ENCODE measurements around the gene SFXN1. TPM values are rescaled to one million over a fixed set of nuclear protein-coding genes. Genes with fewer than 3 reads are reported as not detected.

The SFXN1 gene
- total and polyA plus RNA-seq, 4 donors, result 47.3 to 241 (median 53.7) TPM

DNA sequence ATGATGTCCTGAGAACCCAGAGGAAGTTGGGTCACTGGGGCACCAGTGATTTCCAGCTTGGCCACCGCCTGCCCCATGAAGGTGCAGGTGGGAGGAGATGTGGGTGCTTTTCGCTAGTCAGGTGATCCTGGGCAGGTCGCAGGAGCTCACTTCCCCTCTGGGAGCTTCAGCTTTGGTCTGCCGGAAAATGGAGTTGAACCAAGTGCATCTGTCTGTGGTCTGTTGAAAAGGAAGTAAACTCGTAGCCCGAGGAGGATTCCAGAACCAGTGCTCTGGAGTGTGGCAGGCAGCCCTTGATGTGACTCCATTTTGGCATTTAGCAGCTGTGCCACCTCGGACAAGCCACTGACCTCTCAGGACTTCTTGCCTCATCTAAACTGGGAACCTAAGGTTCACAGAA is 97.7 kb downstream of the SFXN1 start:
- Histone ChIP-seq H3K9me3 (ENCODE audit: control insufficient read depth in 4 of 4, low read length in 3 of 4) (peaks cover 0 to 2% (median 0%) of the 10 kb centered on the region in 4 donors), H3K36me3 (ENCODE audit: control insufficient read depth in 4 of 4, insufficient read depth in 3 of 4, low read depth in 1 of 4, low read length in 3 of 4) (no peaks in the 10 kb centered on the region), H3K27ac (ENCODE audit: low read depth in 1 of 2, low read length in 2 of 2) (no peak overlapping the region), H3K27me3 (ENCODE audit: control insufficient read depth in 4 of 4, insufficient read depth in 4 of 4, low read length in 3 of 4) (peaks cover 0 to 8% (median 0%) of the 10 kb centered on the region in 4 donors), H3K4me1 (ENCODE audit: control insufficient read depth in 4 of 4, insufficient read depth in 4 of 4, low read length in 3 of 4) (no peaks in the 10 kb centered on the region), H3K9ac (ENCODE audit: low read depth in 1 of 2, low read length in 2 of 2) (no peak overlapping the region), H3K4me3 (ENCODE audit: low read depth in 1 of 3, low read length in 3 of 3) (no peak overlapping the region)
- TF ChIP-seq RAD21 (IDR thresholded peaks at IDR 0.05) (no peak), NR2F2 (IDR thresholded peaks at IDR 0.05) (no peak), FOXA2 (IDR thresholded peaks at IDR 0.05) (no peak), GABPA (IDR thresholded peaks at IDR 0.05 in 1 of 2, conservative IDR thresholded peaks at IDR 0.05 in 1 of 2) (no peak), EGR1 (IDR thresholded peaks at IDR 0.05; ENCODE audit: low read depth in 2 of 2) (no peak), RXRA (IDR thresholded peaks at IDR 0.05) (no peak), FOXA1 (IDR thresholded peaks at IDR 0.05) (no peak), YY1 (IDR thresholded peaks at IDR 0.05) (no peak)
- TF ChIP-seq, protein P1, sequence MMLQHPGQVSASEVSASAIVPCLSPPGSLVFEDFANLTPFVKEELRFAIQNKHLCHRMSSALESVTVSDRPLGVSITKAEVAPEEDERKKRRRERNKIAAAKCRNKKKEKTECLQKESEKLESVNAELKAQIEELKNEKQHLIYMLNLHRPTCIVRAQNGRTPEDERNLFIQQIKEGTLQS (IDR thresholded peaks at IDR 0.05), result no peak
- TF ChIP-seq, protein P2, sequence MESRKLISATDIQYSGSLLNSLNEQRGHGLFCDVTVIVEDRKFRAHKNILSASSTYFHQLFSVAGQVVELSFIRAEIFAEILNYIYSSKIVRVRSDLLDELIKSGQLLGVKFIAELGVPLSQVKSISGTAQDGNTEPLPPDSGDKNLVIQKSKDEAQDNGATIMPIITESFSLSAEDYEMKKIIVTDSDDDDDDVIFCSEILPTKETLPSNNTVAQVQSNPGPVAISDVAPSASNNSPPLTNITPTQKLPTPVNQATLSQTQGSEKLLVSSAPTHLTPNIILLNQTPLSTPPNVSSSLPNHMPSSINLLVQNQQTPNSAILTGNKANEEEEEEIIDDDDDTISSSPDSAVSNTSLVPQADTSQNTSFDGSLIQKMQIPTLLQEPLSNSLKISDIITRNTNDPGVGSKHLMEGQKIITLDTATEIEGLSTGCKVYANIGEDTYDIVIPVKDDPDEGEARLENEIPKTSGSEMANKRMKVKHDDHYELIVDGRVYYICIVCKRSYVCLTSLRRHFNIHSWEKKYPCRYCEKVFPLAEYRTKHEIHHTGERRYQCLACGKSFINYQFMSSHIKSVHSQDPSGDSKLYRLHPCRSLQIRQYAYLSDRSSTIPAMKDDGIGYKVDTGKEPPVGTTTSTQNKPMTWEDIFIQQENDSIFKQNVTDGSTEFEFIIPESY (IDR thresholded peaks at IDR 0.05), result no peak
- TF ChIP-seq, protein P3, sequence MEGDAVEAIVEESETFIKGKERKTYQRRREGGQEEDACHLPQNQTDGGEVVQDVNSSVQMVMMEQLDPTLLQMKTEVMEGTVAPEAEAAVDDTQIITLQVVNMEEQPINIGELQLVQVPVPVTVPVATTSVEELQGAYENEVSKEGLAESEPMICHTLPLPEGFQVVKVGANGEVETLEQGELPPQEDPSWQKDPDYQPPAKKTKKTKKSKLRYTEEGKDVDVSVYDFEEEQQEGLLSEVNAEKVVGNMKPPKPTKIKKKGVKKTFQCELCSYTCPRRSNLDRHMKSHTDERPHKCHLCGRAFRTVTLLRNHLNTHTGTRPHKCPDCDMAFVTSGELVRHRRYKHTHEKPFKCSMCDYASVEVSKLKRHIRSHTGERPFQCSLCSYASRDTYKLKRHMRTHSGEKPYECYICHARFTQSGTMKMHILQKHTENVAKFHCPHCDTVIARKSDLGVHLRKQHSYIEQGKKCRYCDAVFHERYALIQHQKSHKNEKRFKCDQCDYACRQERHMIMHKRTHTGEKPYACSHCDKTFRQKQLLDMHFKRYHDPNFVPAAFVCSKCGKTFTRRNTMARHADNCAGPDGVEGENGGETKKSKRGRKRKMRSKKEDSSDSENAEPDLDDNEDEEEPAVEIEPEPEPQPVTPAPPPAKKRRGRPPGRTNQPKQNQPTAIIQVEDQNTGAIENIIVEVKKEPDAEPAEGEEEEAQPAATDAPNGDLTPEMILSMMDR (IDR thresholded peaks at IDR 0.05; ENCODE audit: low read depth, low read length, missing input control), result no peak
- TF ChIP-seq, protein P4, sequence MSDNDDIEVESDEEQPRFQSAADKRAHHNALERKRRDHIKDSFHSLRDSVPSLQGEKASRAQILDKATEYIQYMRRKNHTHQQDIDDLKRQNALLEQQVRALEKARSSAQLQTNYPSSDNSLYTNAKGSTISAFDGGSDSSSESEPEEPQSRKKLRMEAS (IDR thresholded peaks at IDR 0.05), result no peak
- no peak for DNase-seq (ENCODE audit: low spot score)
- 68% methylated on average over 7 of the region's 7 CpGs for WGBS

DNA sequence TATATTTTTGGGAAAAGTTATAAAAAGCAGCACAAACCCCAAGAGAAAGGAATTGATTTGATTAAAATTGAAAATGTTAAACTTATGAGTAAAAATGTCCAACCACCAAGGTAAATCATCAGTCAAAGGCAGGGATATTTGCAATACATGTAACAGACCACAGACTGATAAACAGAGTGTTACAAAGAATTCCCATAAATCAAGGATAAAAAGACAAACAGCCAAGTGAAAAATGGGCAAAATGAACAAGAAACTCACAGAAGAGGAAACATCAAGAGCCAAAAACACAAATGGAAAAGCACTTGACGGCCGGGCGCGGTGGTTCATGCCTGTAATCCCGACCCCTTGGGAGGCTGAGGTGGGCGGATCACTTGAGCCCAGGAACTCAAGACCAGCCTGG is 98.2 kb downstream of the SFXN1 start:
- WGBS, result 90% methylated on average over 6 of the region's 6 CpGs
- H3K4me3 ChIP-seq (ENCODE audit: low read depth in 1 of 3, low read length in 3 of 3), result no peak overlapping the region
- H3K27me3 ChIP-seq (ENCODE audit: control insufficient read depth in 4 of 4, insufficient read depth in 4 of 4, low read length in 3 of 4), result peaks cover 0 to 4% (median 0%) of the 10 kb centered on the region in 4 donors
- H3K27ac ChIP-seq (ENCODE audit: low read depth in 1 of 2, low read length in 2 of 2), result no peak overlapping the region
- no peak overlapping the region for H3K9ac ChIP-seq (ENCODE audit: low read depth in 1 of 2, low read length in 2 of 2)
- H3K36me3 ChIP-seq (ENCODE audit: control insufficient read depth in 4 of 4, insufficient read depth in 3 of 4, low read depth in 1 of 4, low read length in 3 of 4), result no peaks in the 10 kb centered on the region
- TF ChIP-seq YY1 (IDR thresholded peaks at IDR 0.05), result no peak
- no peak for TF ChIP-seq RXRA (IDR thresholded peaks at IDR 0.05)
- TF ChIP-seq TAF1 (conservative IDR thresholded peaks at IDR 0.05), result no peak
- TF ChIP-seq RAD21 (IDR thresholded peaks at IDR 0.05), result no peak
- no peak for TF ChIP-seq FOXA2 (IDR thresholded peaks at IDR 0.05)
- TF ChIP-seq EGR1 (IDR thresholded peaks at IDR 0.05; ENCODE audit: low read depth in 2 of 2), result no peak
- TF ChIP-seq, protein P4 (IDR thresholded peaks at IDR 0.05), result no peak
- DNase-seq (ENCODE audit: low spot score), result no peak
- H3K9me3 ChIP-seq (ENCODE audit: control insufficient read depth in 4 of 4, low read length in 3 of 4), result peaks cover 0 to 2% (median 0%) of the 10 kb centered on the region in 4 donors
- H3K4me1 ChIP-seq (ENCODE audit: control insufficient read depth in 4 of 4, insufficient read depth in 4 of 4, low read length in 3 of 4), result no peaks in the 10 kb centered on the region

Other genes with a start within 250 kb of the SFXN1 start
- under 1 TPM in 1 of 2 donors, not detected in 1; 0.17 TPM for gene DRD1, start 34.4 kb upstream of the SFXN1 start, total RNA-seq
- gene DRD1, start 34.4 kb upstream of the SFXN1 start, polyA plus RNA-seq, result under 1 TPM in 1 of 2 donors, not detected in 1; 0.05 TPM
- gene HRH2, start 179.5 kb downstream of the SFXN1 start, total RNA-seq, result 1 to 10 TPM; 2.1 to 2.6 TPM
- under 1 TPM; 0.44 to 0.51 TPM for gene HRH2, start 179.5 kb downstream of the SFXN1 start, polyA plus RNA-seq

Measured in liver (tissue), 9 donors.